Measurements from ENCODE around the gene SMAD1.

Gene SMAD1

GRCh38 chr4:145497199-145498149 lies 15.8 kb downstream of the SMAD1 start:
- no peaks in the 10 kb centered on the region for H3K4me1 Mint-ChIP-seq
- H3K4me3 Mint-ChIP-seq, result no peak overlapping the region
- H3K9me3 Mint-ChIP-seq, result no peaks in the 10 kb centered on the region
- DNase-seq (no peak), ATAC-seq (no peak)
- H3K27ac Mint-ChIP-seq, result no peak overlapping the region
- no peaks in the 10 kb centered on the region for H3K36me3 Mint-ChIP-seq (ENCODE audit: low read depth)
- peaks cover 24% of the 10 kb centered on the region for H3K27me3 Mint-ChIP-seq

GRCh38 chr4:145498430-145498829 lies 16.8 kb downstream of the SMAD1 start:
- no peak for DNase-seq
- no peak overlapping the region for H3K27ac Mint-ChIP-seq
- no peaks in the 10 kb centered on the region for H3K4me1 Mint-ChIP-seq
- peaks cover 28% of the 10 kb centered on the region for H3K27me3 Mint-ChIP-seq
- H3K36me3 Mint-ChIP-seq (ENCODE audit: low read depth), result no peaks in the 10 kb centered on the region
- H3K9me3 Mint-ChIP-seq, result no peaks in the 10 kb centered on the region
- ATAC-seq, result no peak
- no peak overlapping the region for H3K4me3 Mint-ChIP-seq

DNA sequence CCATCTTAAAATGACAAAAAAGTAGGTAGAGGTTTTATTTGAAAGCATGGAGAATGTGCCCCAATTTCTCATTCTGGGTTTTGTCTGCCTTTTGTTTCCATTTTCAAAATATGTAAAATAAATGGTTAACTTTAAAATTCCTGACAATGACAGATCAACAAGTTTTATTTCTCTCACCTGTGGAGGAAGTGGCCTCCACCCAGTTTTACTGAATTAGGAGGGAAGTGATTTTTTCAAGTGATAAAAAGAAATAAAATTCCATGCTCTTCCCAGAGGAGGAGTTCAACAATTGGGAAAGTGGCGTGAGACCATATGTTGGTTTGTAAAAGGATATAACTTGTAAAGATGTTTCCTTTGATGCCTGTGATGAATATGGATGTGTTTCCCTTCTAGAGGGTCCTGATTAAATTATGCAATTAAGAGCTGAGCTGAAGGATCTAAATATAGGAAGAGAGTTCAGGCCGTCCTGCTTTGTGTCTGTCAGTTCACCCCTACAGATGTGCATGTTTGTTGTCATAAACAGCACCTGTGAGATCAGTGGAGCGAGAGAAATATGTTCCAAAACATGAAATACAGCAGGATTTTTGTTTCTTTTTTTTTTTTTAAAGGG lies 19.5 kb downstream of the SMAD1 start:
- no peaks in the 10 kb centered on the region for H3K36me3 Mint-ChIP-seq (ENCODE audit: low read depth)
- no peak overlapping the region for H3K4me3 Mint-ChIP-seq
- DNase-seq (no peak), ATAC-seq (no peak)
- H3K27ac Mint-ChIP-seq, result no peak overlapping the region
- no peaks in the 10 kb centered on the region for H3K4me1 Mint-ChIP-seq
- H3K9me3 Mint-ChIP-seq, result no peaks in the 10 kb centered on the region
- peaks cover 19% of the 10 kb centered on the region for H3K27me3 Mint-ChIP-seq

GRCh38 chr4:145502809-145503208 lies 21.2 kb downstream of the SMAD1 start:
- ATAC-seq, result no peak
- no peak overlapping the region for H3K4me3 Mint-ChIP-seq
- no peaks in the 10 kb centered on the region for H3K4me1 Mint-ChIP-seq
- H3K36me3 Mint-ChIP-seq (ENCODE audit: low read depth), result no peaks in the 10 kb centered on the region
- H3K9me3 Mint-ChIP-seq, result no peaks in the 10 kb centered on the region
- H3K27ac Mint-ChIP-seq, result no peak overlapping the region
- H3K27me3 Mint-ChIP-seq, result peaks cover 17% of the 10 kb centered on the region
- no peak for DNase-seq

DNA sequence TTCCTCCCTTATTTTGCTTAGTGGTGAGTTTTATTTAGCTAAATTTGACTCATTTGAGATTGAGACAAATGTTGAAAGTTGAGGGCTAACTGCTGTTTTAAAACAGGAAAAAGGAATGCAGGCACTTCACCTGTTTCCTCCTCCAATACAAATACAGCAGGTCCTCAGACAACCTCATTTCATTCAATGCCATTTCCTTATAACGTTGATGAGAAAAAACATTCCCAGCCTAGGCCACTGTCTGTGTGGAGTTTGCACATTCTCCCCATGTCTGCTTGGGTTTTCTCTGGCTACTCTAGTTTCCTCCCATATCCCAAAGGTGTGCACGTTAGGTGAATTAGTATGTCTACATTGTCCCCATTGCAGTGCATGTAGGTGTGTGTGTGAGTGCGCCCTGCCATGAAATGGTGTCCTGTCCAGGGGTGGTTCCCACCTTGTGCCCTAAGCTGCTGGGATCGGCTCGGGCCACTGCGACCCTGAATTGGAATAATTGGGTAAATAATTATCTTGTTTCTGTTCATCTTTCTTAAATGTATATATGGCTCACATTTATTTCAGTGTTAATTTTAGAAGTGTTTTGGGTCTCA lies 21.9 kb downstream of the SMAD1 start:
- H3K4me1 Mint-ChIP-seq, result no peaks in the 10 kb centered on the region
- ATAC-seq (no peak), DNase-seq (no peak)
- H3K4me3 Mint-ChIP-seq, result no peak overlapping the region
- H3K27ac Mint-ChIP-seq, result no peak overlapping the region
- H3K27me3 Mint-ChIP-seq, result peaks cover 17% of the 10 kb centered on the region
- no peaks in the 10 kb centered on the region for H3K36me3 Mint-ChIP-seq (ENCODE audit: low read depth)
- no peaks in the 10 kb centered on the region for H3K9me3 Mint-ChIP-seq

GRCh38 chr4:145505995-145506394 lies 24.3 kb downstream of the SMAD1 start:
- Mint-ChIP-seq H3K36me3 (ENCODE audit: low read depth) (no peaks in the 10 kb centered on the region), H3K27me3 (peaks cover 9% of the 10 kb centered on the region), H3K4me3 (no peak overlapping the region), H3K4me1 (no peaks in the 10 kb centered on the region), H3K9me3 (no peaks in the 10 kb centered on the region), H3K27ac (no peak overlapping the region)
- no peak for DNase-seq
- ATAC-seq, result no peak

- H3K4me1 Mint-ChIP-seq, result no peaks in the 10 kb centered on the region
- no peak overlapping the region for H3K4me3 Mint-ChIP-seq
- DNase-seq (no peak), ATAC-seq (no peak)
- peaks cover 12% of the 10 kb centered on the region for H3K9me3 Mint-ChIP-seq
- peaks cover 6% of the 10 kb centered on the region for H3K36me3 Mint-ChIP-seq (ENCODE audit: low read depth)
- H3K27ac Mint-ChIP-seq, result no peak overlapping the region
- H3K27me3 Mint-ChIP-seq, result peaks cover 4% of the 10 kb centered on the region
These were observed 26.0 kb downstream of the SMAD1 start for GRCh38 chr4:145507636-145508035.

DNA sequence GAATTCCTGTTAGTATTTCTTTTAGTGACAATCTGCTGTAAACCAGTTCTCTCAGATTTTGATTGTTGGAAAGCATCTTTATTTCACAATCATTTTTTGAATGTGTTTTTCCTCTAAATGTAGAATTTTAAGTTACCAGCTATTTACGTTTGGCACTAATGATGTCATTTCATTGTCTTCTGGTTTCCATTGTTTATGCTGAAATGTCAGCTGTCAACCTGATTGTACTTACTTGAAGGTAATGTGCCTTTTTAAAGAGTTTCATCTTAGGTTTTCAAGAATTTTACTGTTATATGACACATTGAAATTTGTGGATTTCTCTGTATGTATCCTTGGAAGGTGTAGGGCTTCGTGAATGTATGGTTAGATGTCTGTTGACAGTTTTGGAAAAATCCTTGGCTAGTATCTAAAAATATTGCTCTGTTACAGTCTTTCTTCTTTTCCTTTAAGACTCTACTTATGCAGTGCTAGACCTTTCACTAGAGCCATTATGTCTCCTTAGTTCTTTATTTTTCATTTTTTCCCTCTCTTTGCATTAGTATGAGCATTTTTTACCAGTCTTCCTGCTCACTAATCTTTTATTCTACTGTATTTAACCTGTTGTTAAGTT lies 30.4 kb downstream of the SMAD1 start:
- Mint-ChIP-seq H3K4me1 (no peaks in the 10 kb centered on the region), H3K27me3 (peaks cover 4% of the 10 kb centered on the region), H3K4me3 (no peak overlapping the region), H3K27ac (no peak overlapping the region), H3K36me3 (ENCODE audit: low read depth) (peaks cover 7% of the 10 kb centered on the region), H3K9me3 (peaks cover 26% of the 10 kb centered on the region)
- no peak for DNase-seq
- no peak for ATAC-seq

DNA sequence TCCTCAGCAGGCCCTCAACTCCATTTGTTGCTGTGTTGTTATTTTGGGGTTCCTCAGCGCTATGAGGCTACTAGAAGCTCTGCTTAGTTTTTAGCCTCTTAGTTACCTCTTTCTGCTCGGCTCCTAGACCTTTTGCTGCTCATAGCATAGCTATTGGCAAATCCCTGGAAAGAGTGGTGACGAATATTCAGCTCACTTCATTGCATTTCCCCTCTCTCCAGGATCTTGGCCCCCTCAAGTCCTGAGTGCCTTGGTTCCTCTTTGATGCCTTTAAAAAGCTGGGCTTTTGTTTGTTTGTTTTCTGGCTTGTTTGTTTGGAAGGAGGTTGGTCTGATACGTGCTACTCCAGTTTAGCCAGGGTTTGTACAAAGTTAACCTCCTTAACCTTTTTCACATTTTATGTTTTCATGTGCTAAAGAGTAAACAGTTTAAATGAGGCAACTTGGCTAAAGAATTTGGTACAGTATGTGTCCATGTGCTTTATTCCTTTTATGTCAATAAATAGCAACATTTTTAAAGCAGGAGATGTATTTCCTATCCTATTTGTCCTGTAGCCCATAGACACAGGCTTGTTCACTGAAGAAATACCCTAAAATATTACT lies 31.5 kb downstream of the SMAD1 start:
- peaks cover 26% of the 10 kb centered on the region for H3K9me3 Mint-ChIP-seq

GRCh38 chr4:145520172-145520571 lies 38.5 kb downstream of the SMAD1 start:
- ATAC-seq (no peak), DNase-seq (no peak)
- Mint-ChIP-seq H3K9me3 (no peaks in the 10 kb centered on the region), H3K27me3 (peaks cover 12% of the 10 kb centered on the region), H3K4me3 (no peak overlapping the region), H3K36me3 (ENCODE audit: low read depth) (no peaks in the 10 kb centered on the region), H3K4me1 (no peaks in the 10 kb centered on the region), H3K27ac (no peak overlapping the region)

More for the DNA sequence above, 31.5 kb downstream of the SMAD1 start:
- Mint-ChIP-seq H3K36me3 (ENCODE audit: low read depth) (peaks cover 7% of the 10 kb centered on the region), H3K4me1 (no peaks in the 10 kb centered on the region), H3K4me3 (no peak overlapping the region), H3K27ac (no peak overlapping the region), H3K27me3 (peaks cover 6% of the 10 kb centered on the region)
- DNase-seq (no peak), ATAC-seq (no peak)

DNA sequence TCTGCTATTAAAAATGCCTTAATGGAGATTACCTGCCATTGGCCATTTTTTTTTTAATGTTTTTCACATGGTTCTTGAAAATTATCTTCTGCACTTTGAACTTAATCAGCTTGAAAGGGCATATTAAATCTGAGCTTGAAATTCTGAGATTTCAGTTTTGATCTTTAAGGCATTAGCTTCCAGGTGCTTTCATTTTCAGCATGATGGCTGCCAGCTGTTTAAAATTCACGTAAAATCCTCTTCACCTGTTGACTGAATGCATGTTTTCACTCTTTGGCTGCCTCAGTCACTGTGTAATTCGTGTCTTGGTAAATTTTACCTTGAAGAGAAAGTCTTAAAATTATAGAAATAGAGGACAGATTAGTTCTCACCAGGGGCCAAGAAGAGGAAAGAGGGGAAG lies 39.6 kb downstream of the SMAD1 start:
- H3K4me3 Mint-ChIP-seq, result no peak overlapping the region
- DNase-seq (no peak), ATAC-seq (no peak)
- H3K27me3 Mint-ChIP-seq, result peaks cover 12% of the 10 kb centered on the region
- H3K4me1 Mint-ChIP-seq, result no peaks in the 10 kb centered on the region
- no peaks in the 10 kb centered on the region for H3K36me3 Mint-ChIP-seq (ENCODE audit: low read depth)
- H3K27ac Mint-ChIP-seq, result no peak overlapping the region
- H3K9me3 Mint-ChIP-seq, result no peaks in the 10 kb centered on the region

DNA sequence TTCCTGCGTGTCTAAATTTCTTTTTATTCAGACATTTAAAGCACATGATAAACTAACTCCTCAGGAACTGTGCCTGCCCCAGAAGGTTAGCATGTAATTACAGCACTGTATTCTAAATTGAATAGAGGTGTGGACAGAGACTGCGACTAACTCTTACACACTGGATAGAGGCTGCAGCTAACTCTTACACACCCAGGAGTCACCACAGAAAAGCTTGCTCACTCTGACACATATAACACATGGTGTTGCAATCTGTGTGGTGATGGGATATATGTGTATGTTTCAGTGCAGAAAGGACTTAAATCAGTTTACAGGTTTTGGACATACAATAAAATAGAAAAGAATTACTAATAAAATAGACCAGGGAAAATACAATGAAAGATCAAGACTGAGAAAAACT lies 41.5 kb downstream of the SMAD1 start:
- Mint-ChIP-seq H3K36me3 (ENCODE audit: low read depth) (no peaks in the 10 kb centered on the region), H3K9me3 (no peaks in the 10 kb centered on the region), H3K27ac (no peak overlapping the region), H3K27me3 (peaks cover 8% of the 10 kb centered on the region), H3K4me1 (no peaks in the 10 kb centered on the region), H3K4me3 (no peak overlapping the region)
- ATAC-seq, result no peak
- DNase-seq, result no peak

DNA sequence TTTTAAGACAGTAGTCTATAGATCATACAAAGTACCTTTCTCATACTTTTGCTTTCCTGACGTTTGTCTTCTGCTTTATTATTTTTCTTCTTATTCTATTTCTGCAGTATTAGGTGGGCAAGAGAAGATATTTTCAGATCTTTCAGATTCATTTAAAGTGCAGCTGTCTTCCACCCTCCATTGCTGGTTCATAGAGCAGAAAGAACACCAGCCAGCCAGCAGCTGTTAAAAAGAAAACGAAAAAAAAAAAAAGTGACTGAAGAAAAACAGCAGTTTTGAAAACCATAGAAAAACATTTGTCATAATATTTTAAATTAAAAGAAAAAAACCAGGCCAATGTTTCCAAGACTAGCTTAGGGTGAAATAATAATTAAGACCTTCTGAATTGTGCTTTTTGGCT lies 42.9 kb downstream of the SMAD1 start:
- H3K27me3 Mint-ChIP-seq, result peaks cover 8% of the 10 kb centered on the region
- no peak for ATAC-seq

DNA sequence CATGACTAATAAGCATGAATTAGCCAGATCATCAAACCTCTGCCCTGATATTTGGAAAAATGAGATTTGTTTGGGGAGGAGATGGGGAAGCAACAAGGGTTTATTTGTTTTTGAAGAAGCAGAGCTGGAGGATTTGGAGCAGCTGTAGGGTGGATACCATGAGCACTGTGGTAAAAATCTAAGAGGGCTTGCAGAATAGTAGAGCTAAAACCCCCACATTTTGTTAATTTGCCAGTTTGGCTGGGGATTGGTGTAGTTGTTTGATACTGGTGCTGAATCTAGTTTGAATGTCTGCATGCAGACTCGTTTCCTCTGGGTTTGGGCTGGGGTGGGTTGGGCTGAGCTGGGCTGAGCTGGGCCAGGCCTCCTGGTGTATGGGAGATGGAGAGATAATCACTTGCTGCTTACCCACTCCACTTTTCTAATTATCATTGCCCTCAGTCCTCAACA lies 43.7 kb downstream of the SMAD1 start:
- Mint-ChIP-seq H3K9me3 (no peaks in the 10 kb centered on the region), H3K36me3 (ENCODE audit: low read depth) (no peaks in the 10 kb centered on the region), H3K4me1 (no peaks in the 10 kb centered on the region), H3K27ac (no peak overlapping the region), H3K27me3 (peaks cover 7% of the 10 kb centered on the region), H3K4me3 (no peak overlapping the region)
- ATAC-seq (no peak), DNase-seq (no peak)

More for the DNA sequence above, 42.9 kb downstream of the SMAD1 start:
- Mint-ChIP-seq H3K4me1 (no peaks in the 10 kb centered on the region), H3K9me3 (no peaks in the 10 kb centered on the region), H3K27ac (no peak overlapping the region), H3K4me3 (no peak overlapping the region), H3K36me3 (ENCODE audit: low read depth) (no peaks in the 10 kb centered on the region)
- no peak for DNase-seq
